GM21723 (cell line): ENCODE measurements around the gene SMPD4.
"Not testable (repeated sequence)": the region's sequence is repeated elsewhere in the genome, so short reads cannot be mapped to it uniquely, and the experiment has no call there.

ENCODE experiments used
- ATAC-seq: cut with Tn5 transposase; IDR thresholded peaks from one replicate; pipeline ENCODE4 v1.9.1; 2021; ENCODE audit warnings: mild to moderate bottlenecking, moderate library complexity; ENCODE audit not compliant: unreplicated experiment

Gene SMPD4, protein sequence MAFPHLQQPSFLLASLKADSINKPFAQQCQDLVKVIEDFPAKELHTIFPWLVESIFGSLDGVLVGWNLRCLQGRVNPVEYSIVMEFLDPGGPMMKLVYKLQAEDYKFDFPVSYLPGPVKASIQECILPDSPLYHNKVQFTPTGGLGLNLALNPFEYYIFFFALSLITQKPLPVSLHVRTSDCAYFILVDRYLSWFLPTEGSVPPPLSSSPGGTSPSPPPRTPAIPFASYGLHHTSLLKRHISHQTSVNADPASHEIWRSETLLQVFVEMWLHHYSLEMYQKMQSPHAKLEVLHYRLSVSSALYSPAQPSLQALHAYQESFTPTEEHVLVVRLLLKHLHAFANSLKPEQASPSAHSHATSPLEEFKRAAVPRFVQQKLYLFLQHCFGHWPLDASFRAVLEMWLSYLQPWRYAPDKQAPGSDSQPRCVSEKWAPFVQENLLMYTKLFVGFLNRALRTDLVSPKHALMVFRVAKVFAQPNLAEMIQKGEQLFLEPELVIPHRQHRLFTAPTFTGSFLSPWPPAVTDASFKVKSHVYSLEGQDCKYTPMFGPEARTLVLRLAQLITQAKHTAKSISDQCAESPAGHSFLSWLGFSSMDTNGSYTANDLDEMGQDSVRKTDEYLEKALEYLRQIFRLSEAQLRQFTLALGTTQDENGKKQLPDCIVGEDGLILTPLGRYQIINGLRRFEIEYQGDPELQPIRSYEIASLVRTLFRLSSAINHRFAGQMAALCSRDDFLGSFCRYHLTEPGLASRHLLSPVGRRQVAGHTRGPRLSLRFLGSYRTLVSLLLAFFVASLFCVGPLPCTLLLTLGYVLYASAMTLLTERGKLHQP

DNA sequence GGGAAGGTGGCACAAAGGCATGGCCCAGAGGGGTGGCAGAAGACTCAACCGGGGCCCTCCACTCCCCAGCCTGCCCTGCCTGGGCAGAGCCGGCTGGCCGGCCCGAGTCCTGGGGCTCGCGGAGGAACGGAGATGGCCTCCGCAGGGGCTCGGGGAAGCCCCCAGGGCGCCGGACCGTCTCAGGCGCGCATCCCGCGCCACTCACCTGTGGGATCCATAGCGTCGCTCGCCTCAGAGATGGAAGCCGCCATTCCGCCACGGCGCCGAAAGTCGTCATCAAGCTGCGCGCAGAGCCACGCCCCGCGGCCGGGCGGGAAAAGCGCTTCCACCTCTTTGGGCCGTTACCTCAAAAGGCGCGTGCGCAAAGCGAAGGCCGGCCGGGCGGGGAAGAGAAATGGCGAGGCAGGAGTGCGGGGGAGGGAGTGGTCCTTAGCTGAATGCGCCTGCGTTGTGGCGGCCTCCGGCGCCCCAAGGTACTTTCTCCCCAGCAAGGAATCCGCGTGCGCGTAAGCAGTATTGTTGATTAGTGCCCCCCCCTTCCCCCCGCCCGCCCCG is at the start of gene SMPD4:
TSS of gene SMPD4 (minus strand) at position 278 of the 555 bp plus-strand sequence. CDS start 5,010 bp downstream, outside the sequence.
- ATAC-seq = peak; percentile 58

DNA sequence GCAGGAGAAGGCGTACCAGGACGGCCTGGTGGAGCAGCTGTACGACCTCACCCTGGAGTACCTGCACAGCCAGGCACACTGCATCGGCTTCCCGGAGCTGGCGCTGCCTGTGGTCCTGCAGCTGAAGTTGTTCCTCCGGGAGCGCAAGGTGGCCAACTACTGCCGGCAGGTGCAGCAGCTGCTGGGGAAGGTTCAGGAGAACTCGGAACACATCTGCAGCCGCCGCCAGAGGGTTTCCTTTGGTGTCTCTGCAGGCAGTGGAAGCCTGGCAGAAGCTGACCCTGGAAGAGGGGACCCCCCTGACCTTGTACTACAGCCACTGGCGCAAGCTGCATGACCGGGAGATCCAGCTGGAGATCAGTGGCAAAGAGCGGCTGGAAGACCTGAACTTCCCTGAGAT is 49.5 kb upstream of the SMPD4 start:
- ATAC-seq = not testable (repeated sequence)

DNA sequence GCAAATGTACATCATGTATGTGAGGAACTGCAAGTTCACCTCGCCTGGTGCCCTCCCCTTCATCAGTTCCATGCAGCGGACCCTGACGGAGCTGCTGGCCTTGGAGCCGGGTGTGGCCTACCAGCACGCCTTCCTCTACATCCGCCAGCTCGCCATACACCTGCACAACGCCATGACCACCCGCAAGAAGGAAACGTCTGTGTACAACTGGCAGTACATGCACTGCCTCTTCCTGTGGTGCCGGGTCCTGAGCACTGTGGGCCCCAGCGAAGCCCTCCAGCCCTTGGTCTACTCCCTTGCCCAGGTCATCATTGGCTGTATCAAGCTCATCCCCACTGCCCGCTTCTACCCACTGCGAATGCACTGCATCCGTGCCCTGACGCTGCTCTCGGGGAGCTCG is 49.0 kb upstream of the SMPD4 start:
- not testable (repeated sequence) for ATAC-seq

DNA sequence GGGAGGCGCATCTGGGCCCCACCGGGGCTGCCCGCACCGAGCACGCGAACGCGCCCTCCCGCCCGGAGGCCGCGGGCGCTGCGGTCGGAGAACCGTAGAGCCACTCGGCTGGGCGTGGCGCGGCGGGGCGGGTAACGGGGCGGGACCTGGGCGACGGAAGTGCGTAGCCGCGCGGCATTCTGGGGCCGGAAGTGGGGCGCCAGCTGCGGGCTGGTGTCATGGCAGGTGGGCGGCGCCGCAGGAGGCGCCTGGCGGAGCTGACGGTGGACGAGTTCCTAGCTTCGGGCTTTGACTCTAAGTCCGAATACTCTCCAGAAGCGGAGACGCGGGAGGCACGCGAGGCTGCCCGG is 47.7 kb upstream of the SMPD4 start:
- not testable (repeated sequence) for ATAC-seq

DNA sequence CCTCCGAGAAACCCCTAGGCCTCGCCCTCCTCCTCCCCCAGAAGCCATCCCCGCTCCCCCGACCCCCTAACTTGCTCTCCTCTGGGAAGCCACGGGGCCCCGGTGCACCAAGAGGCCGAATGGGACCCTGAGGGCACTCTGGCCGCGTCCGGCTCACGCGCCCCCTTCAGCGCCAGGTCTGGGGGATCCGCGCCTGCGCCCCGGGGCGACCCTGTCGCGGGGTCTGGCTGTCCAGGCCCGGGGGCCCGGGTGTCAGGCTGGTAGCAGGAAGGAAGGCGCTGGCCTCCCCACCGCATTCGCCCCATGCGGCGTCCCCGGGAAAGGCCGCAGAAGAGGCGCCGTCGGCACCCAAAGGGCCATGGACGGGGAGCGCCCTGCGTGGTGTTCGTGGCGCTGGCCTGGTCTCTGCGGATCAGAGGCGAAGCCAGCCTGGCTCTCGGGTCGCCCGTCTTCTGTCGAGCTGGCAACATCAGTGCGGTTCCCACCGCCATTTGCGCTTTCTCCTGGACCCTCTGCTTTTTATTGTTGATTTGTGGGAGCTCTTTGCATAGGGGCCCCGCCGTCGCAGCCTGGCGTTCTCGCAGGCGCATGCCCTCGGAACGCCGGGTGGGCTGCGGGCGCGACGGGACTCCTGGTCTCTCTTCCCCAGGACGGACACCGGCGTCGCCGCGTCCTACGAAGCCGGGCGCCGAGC is 47.2 kb upstream of the SMPD4 start:
- not testable (repeated sequence) for ATAC-seq

DNA sequence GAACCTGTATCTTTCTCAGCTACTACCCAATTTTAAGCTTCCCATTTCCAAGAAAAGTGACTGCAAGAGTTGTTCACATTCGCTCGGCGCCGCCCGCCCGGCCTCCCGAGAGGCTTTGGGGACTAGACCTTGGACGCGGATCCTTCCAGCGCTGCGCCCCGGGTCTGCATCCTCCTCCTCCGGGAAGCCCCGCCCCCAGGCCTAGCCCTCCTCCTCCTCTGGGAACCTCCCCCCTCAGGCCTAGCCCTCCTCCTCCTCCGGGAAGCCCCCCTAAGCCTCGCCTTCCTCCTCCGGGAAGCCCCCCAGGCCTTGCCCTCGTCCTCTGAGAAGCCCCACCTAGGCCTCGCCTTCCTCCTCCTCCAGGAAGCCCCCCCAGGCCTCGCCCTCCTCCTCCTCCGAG is 46.6 kb upstream of the SMPD4 start:
- ATAC-seq = not testable (repeated sequence)

DNA sequence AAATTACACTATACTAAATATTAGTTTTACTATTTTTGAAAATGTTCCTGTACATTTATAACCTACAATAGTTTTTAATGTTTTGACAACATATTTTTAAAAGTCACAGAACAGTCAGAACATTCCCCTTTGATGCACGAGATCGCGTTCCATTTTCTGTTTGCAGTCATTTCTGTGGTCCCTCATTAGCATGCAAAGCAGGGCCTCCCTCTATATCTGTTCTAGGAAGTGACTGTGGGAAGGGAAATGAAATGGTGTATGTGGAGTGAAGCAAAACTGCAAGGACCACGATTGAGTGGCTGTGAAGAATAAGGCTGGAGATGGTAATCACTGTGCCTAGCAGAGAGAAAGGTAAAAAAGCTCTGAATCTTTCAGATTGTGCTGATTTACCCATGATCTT is 41.1 kb upstream of the SMPD4 start:
- ATAC-seq = peak; percentile 90

DNA sequence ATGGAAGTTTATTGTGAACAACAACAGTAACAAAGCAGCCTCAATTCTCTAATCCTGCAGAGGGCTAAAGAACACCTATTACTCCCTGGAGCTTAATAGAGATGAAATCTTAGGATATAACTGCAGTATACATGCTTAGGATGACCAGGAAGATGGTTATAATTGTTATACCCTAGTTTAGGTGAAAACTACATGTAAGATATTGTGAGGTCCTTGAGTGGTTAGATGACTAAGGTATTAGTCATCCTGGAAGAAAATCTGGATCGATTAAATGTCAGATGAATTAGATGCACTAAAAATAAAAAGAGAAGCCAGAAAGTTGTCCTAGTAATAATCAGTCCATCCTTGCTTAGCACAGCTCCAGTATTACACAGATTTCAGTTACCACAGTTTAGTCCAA is 39.1 kb upstream of the SMPD4 start:
- ATAC-seq = not testable (repeated sequence)

DNA sequence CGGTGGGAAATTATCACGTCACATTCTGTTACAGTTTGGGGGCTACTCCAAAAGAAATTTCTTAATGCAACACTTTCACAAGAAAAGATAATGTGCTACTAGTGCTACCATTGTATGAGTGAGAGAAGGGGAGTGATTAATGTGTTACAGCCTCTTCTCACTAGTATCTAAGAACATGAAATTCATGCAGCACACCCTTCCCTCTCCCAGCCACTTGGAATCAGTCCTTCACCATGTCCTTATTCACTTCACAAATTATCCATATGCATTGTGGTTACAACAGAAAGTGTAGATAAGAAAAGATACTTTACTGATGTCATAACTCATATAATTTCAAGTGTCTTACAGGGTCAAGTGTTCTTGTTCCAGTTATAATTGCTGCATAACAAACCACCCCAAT is 37.7 kb upstream of the SMPD4 start:
- not testable (repeated sequence) for ATAC-seq

DNA sequence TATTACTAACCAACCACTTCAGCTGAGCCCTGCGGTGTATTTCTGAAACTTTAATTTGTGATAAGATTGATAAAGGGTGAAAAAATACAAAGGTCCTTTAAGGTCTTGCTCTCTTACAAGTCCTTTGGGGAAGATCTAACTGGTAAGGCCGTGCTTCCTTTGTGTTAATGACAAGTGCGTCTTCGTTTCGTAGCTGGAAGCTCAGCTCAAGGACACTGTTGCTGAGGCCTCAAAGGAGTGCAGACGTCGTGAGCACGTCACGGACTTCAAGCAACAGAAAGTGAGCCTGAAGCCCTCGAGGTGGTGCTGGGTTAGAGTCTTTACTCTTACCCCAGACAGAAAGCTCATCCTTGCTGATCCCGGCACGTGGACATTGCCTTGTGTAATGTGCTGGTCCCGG is 25.6 kb upstream of the SMPD4 start:
- ATAC-seq = not testable (repeated sequence)

DNA sequence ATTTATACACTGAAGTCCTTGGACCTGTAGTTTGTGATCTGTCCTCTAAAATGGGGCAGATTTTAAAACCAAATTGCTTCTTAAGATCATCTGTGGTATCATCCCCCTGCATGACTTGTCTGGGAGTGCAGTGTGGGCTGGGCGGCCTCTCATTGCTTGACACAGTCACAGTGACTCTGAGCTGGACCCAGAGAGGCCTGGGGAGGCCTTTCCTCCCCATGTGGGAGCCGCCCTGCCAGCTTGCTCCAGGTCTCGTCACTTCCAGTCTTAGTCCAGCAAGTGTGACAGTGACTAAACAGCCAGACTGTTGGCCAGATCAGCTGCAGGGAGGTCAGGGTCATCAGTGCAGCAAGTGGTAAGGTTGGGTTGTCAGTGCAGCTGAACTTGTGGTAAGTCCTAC is 21.7 kb upstream of the SMPD4 start:
- not testable (repeated sequence) for ATAC-seq

DNA sequence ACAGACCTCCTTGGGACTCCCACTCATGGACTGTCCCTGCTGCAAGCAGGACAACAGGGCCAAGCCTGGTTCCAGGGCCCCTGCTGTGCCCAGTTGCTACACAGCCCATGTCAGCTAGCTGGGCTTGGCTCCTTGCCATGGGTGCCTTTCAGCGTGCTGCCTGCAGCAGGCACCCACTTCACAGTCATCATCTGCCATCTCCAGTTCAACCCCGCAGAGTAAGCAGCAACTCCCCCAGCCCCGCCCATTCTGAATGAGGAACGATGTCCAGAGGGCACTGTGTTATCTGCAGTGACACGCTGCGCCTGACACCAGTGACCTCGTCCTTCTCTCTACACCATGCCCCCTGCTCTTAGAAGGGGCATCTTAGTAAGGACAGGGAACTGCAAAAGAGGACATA is 21.1 kb upstream of the SMPD4 start:
- ATAC-seq = not testable (repeated sequence)

DNA sequence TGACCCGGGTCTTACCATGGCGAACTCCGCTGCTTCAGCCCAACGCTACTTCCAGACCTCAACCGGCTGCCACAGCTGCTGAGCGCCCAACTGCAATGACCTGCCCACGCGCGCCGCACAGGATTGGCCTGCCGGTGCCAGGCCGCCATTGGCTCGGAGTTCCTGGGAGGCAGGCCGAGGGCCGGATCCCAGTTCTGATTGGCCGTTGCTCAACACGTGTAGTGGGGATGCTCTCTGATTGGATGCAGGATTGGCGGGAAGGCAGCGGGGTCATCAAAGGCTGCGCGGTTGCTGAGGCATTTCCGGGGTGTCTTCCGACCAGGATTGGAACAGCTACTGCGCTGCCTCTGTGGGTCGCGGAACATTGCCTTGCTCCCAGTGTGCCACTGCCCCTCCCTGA is 16.9 kb upstream of the SMPD4 start, which contains the start of gene TUBA3E:
TSS of gene TUBA3E (minus strand) at position 97 of the 400 bp plus-strand sequence. CDS start at position 18, 79 bp downstream.
- ATAC-seq = no peak

DNA sequence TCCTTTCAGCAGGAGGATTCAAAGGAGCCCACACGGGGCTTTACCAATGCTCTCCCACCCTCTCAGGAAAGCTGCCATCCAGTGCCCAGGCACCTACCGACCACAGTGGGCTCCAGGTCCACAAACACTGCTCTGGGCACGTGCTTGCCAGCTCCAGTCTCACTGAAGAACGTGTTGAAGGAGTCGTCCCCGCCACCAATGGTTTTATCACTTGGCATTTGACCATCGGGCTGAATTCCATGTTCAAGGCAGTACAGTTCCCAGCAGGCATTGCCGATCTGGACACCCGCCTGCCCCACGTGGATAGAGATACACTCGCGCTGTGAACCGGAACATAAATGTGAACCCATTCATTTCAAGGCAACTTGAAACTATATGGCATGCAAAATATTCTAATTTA is 14.7 kb upstream of the SMPD4 start:
- not testable (repeated sequence) for ATAC-seq

DNA sequence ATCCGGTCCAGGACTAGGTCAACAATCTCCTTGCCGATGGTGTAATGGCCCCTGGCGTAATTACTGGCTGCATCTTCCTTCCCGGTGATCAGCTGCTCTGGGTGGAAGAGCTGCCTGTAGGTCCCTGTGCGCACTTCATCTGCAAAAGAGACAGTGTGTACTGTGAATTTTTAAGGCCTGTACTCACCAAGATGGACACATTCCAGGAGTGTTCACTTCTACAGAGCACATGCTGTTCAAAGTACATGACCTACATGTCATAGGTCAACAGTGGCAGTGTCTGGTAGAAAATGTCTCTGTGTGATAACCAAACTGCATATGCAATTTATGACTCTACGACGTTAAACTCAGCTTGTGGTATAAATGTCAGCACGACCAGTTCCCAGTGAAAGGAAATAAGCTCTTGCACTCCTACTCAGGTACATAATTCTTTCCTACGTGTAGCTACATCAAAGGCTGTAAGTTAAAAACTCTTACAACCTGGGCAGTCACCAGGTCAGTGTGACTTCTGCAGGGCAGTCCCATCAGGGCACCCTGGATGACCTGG is 13.8 kb upstream of the SMPD4 start:
- not testable (repeated sequence) for ATAC-seq

DNA sequence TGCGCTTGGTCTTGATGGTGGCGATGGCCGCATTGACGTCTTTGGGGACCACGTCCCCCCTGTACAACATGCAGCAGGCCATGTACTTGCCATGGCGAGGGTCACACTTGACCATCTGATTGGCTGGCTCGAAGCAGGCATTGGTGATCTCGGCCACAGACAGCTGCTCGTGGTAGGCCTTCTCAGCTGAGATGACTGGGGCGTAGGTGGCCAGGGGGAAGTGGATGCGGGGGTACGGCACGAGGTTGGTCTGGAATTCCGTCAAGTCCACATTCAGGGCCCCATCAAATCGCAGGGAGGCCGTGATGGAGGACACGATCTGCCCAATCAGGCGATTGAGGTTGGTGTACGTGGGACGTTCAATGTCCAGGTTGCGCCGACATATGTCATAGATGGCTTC is 12.4 kb upstream of the SMPD4 start:
- not testable (repeated sequence) for ATAC-seq

DNA sequence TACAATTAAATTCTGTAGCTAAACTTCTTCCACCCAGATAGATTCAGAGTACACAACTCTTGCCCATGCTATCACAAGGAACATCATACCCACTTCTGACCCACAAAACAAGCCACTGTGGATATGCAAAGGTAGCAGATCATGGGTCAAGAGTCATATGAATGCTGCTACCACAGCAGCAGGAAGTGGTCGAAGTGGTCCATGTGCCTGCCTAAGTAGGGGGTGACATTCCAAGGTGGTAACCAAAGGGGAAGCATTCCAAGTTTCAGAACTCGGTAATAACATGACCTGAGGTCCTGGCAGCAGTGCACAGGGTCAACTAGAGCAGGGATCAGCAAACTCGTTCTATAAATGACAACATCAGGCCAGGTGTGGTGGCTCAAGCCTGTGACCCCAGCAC is 11.0 kb upstream of the SMPD4 start:
- ATAC-seq = not testable (repeated sequence)

DNA sequence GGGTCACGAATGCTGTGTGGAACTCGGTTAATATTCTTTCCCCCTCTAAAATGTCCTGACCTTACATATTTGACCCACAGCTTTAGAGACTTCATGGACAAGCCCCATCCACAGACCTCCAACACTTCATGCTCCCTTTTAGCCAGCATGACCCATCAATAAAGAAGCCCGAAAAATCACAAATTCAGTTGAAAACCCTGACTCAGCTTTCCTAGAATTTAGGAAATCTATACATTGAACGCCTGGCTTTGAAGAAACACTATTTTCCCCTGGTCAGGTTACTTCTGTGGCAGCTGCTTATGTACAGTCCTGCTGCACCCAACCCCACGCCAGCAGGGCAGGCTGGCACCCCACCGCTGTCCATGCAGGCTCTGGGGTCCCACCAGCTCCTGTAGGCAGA is 9.9 kb upstream of the SMPD4 start:
- ATAC-seq = not testable (repeated sequence)

DNA sequence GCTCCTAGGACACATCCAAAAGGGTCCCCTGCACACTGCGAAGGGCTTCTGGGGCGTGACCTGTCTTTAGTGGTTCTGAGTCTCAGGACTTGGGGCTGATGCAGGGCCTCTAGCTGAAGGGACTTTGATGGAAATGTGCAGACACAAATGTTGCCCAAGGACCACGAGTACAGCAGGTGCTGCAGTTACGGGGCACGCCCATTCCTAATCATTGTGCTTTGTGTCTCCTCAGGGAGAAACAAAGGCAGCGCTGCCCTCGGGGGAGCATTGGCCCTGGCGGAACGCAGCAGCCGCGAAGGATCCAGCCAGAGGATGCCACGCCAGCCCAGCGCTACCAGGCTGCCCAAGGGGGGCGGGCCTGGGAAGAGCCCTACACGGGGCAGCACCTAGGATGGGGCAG is 8.8 kb upstream of the SMPD4 start:
- no peak for ATAC-seq

DNA sequence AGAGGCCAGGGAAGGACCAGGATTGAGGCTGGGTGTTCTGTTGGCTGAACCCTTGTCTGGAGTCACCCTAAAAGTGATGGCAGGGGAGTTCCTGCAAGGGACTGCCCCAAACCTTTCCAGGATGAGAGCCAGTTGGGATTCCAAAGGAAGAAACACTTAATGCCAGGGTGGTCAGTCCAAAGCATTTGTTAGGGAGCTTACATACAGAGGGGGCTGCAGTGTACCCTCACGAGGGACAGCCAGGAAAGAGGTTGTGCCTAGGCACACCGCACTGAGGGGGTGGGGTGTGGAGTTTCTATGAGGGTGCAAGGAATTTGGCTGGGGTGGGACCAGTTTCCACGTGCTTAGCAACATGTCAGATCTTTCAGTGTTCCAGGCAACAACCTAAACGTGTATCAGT is 7.6 kb upstream of the SMPD4 start:
- ATAC-seq = not testable (repeated sequence)
